PFSK-1 (cell line): ENCODE data around the gene LCN12.

Source experiments
- FOXP2 ChIP-seq: optimal IDR thresholded peaks from 2 replicates; pipeline ENCODE3; 2011; ENCODE audit warnings: borderline replicate concordance, control low read depth, inconsistent platforms; ENCODE audit not compliant: insufficient read depth; ENCODE audit errors: extremely low read length, extremely low read depth
- POLR2AphosphoS5 ChIP-seq: IDR thresholded peaks from 2 replicates; pipeline ENCODE4 v1.6.1; 2012; ENCODE audit warnings: low read depth, mild to moderate bottlenecking, control low read depth, low read length, moderate library complexity
- SIN3A ChIP-seq: IDR thresholded peaks from 2 replicates; pipeline ENCODE4 v1.6.1; 2012; ENCODE audit warnings: mild to moderate bottlenecking, low read length, moderate library complexity, borderline replicate concordance; ENCODE audit not compliant: insufficient read depth
- TAF1 ChIP-seq: IDR thresholded peaks from 2 replicates; pipeline ENCODE4 v1.6.1; 2012; ENCODE audit warnings: low read length, control low read depth, borderline replicate concordance; ENCODE audit not compliant: insufficient read depth
- TF ChIP-seq, protein P1 (sequence below), 2 experiments: IDR thresholded peaks; 2 replicates each; pipeline versions ENCODE4 v1.6.1 to v1.8.0; 2011 to 2012; ENCODE audit warnings: low read depth in 2 of 2, low read length in 2 of 2, control low read depth in 1 of 2, inconsistent platforms in 1 of 2, mild to moderate bottlenecking in 1 of 2, moderate library complexity in 1 of 2; ENCODE audit not compliant: insufficient read depth in 1 of 2

Gene LCN12

DNA sequence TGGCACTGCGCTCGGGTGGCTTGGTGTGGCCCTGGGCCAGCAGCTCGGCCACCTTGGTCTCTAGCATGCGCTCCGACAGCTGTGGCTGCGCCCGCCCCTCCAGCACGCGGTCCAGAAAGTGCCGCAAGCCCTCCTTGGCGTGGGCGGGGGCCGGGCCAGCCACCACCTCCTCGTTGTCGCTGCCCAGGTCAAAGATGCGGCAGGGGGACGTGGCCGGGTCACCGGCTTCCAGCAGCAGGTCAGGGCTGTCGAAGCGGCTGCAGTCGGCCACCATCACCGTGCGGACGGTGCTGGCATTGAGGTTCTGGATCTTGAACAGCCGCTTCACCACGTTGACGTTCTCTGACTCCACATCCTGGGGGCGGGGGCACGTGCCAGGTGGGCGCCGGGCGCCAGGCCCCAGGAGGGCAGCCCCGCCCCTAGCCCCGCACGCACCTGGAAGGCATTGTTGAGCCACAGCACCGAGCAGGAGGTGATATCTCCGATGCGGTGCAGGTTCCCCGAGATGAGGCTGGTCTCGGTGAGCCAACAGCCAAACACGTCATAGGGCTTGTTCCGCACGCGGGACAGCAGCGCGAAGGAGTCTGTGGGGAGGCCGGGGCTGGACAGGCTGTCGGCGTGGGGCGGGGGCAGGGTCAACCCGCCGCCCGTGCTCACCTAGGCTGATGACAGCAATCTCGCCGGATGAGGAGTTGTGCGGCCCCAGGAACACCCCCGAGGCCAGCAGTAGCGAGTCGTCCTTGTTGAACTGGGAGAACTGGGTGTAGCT lies 9.8 kb upstream of the LCN12 start:
- no peak for TF ChIP-seq SIN3A
- no peak for TF ChIP-seq TAF1
- TF ChIP-seq POLR2AphosphoS5: no peak
- TF ChIP-seq FOXP2: no peak

DNA sequence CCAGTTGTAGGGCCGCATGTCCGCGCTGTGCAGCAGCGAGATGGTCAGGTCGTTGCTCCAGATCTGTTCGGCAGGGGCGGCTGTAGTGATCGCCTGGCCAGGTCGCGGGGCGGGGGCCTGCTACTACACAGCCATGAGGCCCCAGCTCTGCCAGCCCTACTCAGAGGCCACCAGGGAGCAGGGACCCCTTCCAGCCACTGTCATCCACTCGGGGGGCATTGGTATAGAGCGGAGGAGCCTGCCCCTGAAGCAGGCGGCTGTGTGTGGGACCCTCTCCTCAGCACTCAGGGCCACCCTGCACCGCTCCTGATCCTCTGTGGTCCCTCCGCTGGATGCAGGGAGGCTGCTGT lies 9.2 kb upstream of the LCN12 start:
- no peak for TF ChIP-seq SIN3A

DNA sequence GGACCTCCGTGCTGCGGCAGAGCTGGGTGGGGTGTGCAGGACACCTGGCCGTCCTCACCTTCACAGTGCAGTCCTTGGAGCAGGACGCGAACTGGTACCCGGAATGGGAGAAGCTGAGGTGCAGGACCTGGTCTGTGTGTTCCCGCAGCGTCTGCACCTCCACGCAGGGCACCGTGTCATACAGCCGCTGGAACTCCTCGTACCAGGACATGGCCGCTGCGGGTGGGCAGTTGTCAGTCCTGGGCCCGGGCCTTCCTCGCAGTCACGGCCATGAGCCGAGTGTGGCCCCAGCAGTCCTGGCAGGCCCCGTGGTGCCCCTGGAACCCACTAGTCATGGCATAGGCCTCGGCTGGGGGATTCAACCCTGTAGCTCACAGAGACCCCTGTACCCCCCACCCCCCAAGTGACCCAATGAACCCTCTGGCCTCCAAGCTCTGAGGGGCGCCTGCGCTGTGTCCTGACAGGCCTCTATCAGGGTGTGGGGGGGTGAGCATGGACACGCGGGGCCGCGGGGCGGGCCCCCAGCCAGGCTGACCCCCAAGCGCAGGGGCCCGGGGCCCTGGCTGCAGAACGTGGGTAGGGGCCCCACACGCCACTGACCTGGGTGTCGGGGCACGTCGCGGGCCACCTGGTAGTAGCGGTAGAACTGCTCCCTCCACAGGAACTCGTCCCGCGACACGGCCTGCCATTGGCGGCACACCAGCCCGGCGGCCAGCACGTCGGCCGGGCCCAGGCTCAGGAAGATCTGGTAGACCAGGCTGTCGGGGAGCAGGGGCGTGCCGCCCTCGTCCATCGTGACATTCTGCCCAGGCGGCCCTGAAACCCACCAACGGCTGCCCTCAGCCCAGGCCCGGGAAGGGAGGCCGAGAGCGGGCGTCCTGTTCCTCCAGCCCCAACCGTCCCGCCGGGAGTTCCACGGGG lies 8.5 kb upstream of the LCN12 start:
- TF ChIP-seq FOXP2 (no peak), POLR2AphosphoS5 (peak; percentile 23; the same call in 1 of the 2 replicates), TAF1 (no peak), SIN3A (no peak)
- TF ChIP-seq, protein P1, sequence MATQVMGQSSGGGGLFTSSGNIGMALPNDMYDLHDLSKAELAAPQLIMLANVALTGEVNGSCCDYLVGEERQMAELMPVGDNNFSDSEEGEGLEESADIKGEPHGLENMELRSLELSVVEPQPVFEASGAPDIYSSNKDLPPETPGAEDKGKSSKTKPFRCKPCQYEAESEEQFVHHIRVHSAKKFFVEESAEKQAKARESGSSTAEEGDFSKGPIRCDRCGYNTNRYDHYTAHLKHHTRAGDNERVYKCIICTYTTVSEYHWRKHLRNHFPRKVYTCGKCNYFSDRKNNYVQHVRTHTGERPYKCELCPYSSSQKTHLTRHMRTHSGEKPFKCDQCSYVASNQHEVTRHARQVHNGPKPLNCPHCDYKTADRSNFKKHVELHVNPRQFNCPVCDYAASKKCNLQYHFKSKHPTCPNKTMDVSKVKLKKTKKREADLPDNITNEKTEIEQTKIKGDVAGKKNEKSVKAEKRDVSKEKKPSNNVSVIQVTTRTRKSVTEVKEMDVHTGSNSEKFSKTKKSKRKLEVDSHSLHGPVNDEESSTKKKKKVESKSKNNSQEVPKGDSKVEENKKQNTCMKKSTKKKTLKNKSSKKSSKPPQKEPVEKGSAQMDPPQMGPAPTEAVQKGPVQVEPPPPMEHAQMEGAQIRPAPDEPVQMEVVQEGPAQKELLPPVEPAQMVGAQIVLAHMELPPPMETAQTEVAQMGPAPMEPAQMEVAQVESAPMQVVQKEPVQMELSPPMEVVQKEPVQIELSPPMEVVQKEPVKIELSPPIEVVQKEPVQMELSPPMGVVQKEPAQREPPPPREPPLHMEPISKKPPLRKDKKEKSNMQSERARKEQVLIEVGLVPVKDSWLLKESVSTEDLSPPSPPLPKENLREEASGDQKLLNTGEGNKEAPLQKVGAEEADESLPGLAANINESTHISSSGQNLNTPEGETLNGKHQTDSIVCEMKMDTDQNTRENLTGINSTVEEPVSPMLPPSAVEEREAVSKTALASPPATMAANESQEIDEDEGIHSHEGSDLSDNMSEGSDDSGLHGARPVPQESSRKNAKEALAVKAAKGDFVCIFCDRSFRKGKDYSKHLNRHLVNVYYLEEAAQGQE (IDR thresholded peaks at IDR 0.05; ENCODE audit: insufficient read depth in 1 of 2, low read depth in 2 of 2, low read length in 2 of 2): no peak

DNA sequence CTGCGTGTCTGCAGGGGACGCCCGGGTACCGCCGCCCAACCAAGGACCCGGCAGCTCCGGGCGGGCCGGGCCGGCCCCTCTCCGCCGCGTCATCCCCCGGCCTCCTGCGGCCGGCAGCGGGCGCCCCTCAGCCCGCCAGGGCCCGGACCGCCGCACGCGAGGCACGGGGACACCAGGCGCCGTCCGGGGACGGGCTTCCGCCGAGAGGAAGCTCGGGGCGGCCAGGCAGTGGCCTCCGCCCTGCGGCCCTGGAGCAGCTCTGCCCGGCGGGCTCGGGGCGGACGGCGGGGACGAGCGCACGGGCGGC lies 7.9 kb upstream of the LCN12 start:
- TF ChIP-seq SIN3A: no peak
- TF ChIP-seq TAF1: peak; percentile 41; the same call in 1 of the 2 replicates

DNA sequence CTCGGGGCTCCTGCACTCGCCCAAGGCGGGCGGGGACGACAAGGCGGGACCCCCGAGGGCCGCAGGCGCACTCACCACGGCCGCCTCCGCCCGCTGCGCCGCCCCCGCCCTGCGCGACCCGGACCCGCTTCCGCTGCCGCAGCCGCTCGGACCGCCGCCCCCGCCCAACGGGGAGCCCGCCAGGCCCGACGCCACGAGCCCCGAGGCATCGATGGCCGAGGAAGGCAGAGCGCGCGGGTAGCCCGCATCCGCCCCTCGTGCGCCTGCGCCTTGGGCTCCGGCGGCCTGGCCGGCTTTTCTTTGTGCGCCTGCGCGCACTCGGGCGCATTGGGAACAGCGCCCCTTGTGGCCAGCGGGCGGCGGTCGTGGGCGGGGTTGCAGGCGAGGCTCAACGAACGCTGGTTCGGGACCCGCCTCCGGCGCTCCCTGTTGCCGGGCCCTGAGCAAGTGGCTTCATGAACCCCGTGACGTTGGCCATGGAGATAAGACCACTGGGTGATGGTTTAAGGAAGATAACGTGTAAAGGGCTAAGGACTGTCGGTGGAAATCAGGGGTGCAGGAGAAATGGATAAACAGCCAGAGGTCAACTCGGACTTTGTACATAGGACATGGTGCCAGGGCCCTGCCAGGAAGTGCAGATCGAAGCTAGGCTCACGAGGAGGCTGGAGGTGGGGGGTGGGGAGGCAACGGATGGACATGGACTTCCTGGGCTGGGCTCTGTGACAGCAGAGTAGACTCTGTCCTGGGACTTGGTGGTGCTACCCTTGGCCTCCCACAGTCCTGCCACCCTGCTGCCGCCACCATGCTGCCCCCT lies 7.3 kb upstream of the LCN12 start, which contains the start of the genes C8G and FBXW5:
C8G (plus strand) TSS at position 725 of the 814 bp plus-strand sequence; CDS start at position 803, 78 bp downstream.
FBXW5 (minus strand) TSS at position 220 of the 814 bp plus-strand sequence. CDS start 655 bp downstream, outside the sequence.
- TF ChIP-seq SIN3A (0 out of 2 replicates have a peak, but pooled peaks have one; percentile 33), FOXP2 (no peak), POLR2AphosphoS5 (peak; percentile 19; the same call in 1 of the 2 replicates), TAF1 (peak; percentile 42; the same call in 1 of the 2 replicates)
- TF ChIP-seq, protein P1 (IDR thresholded peaks at IDR 0.05; ENCODE audit: insufficient read depth in 1 of 2, low read depth in 2 of 2, low read length in 2 of 2): 0 out of 4 replicates have a peak, but pooled peaks of 1 of the 2 experiments have one; percentile 30

DNA sequence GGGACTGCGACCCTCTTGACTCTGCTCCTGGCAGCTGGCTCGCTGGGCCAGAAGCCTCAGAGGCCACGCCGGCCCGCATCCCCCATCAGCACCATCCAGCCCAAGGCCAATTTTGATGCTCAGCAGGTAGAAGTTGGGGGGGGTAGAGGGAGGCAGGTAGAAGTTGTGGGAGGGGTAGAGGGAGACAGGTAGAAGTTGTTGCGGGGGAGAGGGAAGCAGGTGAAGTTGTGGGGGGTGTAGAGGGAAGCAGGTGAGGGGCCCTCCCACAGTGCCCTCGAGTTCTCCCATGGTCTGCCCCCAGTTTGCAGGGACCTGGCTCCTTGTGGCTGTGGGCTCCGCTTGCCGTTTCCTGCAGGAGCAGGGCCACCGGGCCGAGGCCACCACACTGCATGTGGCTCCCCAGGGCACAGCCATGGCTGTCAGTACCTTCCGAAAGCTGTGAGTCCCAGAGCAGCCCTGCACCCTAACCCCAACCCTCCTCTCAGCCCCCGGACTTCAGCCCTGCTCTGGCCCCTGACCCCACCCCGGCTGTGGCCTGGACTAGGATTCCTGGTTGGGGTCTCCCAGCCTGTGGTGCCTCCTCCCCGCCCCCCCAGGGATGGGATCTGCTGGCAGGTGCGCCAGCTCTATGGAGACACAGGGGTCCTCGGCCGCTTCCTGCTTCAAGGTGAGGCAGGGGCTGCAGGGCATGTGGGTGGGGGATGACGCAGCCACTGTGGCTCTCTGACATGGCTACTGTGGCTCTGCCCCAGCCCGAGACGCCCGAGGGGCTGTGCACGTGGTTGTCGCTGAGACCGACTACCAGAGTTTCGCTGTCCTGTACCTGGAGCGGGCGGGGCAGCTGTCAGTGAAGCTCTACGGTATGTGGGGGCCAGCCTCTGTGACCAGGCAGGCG lies 6.5 kb upstream of the LCN12 start:
- no peak for TF ChIP-seq TAF1
- no peak for TF ChIP-seq POLR2AphosphoS5
- TF ChIP-seq, protein P1 (IDR thresholded peaks at IDR 0.05; ENCODE audit: insufficient read depth in 1 of 2, low read depth in 2 of 2, low read length in 2 of 2): no peak
- TF ChIP-seq FOXP2: no peak
- no peak for TF ChIP-seq SIN3A
